A172 (cell line): ENCODE data around the gene CFHR4. TPM values are rescaled to one million over a fixed set of nuclear protein-coding genes. Genes with fewer than 3 reads are reported as not detected.
"Not testable (repeated sequence)": the region's sequence is repeated elsewhere in the genome, so short reads cannot be mapped to it uniquely, and the experiment has no call there.

Experiments used
- DNase-seq: peaks from one replicate; pipeline ENCODE4 v3.0.0-alpha.2; 2015; ENCODE audit warnings: low spot score
- total RNA-seq: library from RNA; depleted of rRNA; stranded (reverse); fragments of >200 nt; shearing (Covaris generic); gene quantifications from 2 replicates; pipeline ENCODE4 v1.2.3, GENCODE V29; 2014; rRNA removed

CFHR4 gene
- total RNA-seq, 1 experiment from 2014 or later = not detected

DNA sequence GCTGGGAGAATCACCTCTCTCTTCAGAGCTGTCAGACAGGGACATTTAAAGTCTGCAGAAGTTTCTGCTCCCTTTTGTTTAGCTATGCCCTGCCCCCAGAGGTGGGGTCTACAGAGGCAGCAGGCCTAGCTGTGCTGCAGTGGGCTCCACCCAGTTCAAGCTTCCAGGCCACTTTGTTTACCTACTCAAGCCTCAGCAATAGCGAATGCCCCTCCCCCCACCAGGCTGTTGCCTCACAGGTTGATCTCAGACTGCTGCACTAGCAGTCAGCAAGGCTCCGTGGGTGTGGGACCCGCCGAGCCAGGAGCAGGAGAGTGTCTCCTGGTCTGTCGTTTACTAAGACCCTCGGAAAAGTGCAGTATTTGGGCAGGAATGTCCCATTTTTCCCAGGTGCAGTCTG is 53.6 kb downstream of the CFHR4 start:
- DNase-seq = not testable (repeated sequence)

GRCh38 chr1:196943568-196943967 is 55.7 kb downstream of the CFHR4 start, which contains the start of gene CFHR2:
Gene CFHR2, plus strand, starts transcription at chr1:196943738. Its CDS starts 143 bp downstream, at chr1:196943881.
- not testable (repeated sequence) for DNase-seq

DNA sequence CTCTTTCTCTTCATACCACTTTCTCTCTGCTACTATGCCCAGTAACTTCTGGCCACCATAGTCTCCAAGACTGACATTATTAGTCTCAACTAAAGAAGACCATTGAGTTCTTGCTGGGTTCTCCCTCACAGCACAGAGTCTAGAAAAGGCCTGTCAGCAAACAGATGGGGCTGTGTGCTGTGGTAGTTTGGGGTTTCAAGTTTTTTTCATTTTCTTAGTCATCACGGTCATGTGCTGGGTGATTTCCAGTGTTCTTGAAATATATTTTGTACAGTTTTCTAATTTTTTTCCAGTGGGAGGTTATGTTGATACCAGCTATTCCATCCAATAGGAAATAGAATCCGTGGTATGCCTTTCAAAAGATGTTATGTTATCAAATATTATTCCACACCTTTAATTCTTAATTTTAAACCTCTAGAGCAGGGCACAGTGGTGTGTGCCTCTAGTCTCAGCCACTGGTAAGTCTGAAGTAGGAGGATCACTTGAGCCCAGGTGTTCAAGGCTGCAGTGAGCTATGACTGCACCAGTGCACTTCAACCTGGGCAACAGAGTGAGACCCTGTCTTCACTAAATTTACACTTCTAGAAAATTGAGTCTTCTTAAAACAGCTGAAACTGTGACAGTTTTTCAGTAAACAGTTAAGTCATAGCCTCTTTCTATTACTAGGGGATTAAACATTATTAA is 64.0 kb downstream of the CFHR4 start:
- DNase-seq = peak; percentile 5

DNA sequence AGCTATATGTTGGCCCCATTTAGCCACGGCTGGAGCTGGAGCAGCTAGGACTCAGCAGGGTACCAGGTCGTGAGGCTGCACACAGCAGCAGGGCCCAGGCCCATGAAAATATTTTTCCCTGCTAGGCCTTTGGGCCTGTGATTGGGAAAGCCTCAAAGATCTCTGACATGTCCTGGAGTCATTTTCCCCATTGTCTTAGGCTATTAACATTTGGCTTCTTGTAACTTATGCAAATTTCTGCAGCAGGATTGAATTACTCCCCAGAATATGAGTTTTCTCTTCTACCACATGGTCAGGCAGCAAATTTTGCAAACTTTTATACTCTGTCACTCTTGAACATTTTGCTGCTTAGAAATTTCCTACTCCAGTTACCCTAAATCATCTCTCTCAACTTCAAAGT is 66.9 kb downstream of the CFHR4 start:
- DNase-seq = no peak

DNA sequence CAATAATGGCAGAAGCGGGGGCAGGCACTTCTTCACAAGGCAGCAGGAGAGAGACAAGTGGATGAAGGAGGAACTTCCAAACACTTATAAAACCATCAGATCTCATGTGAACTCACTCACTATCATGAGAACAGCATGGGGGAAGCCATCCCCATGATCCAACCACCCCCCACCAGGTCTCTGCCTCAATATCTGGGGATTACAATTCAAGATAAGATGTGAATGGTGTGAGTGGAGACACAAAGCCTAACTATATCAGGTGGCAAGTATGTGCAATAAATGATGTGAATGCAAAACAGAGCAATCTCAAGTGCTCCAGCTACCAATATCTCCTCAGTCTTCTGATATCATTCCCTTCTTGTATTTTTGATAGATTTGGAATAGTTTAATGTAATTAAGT is 68.1 kb downstream of the CFHR4 start:
- no peak for DNase-seq

GRCh38 chr1:196960854-196961253 is 73.0 kb downstream of the CFHR4 start:
- DNase-seq = no peak

Other genes with a start within 250 kb of the CFHR4 start
- 2.2 and 2.5 TPM in 2 replicates for gene CFH, start 236.0 kb upstream of the CFHR4 start, total RNA-seq
- gene CFHR3, start 113.2 kb upstream of the CFHR4 start, total RNA-seq = 0.03 and 0.38 TPM in 2 replicates
- gene CFHR1, start 68.3 kb upstream of the CFHR4 start, total RNA-seq = 0.22 and 1.1 TPM in 2 replicates
- gene CFHR2, start 55.7 kb downstream of the CFHR4 start, total RNA-seq = not detected in 2 replicates
- gene CFHR5, start 89.5 kb downstream of the CFHR4 start, total RNA-seq = not detected in 2 replicates
- not detected in 2 replicates for gene F13B, start 179.2 kb downstream of the CFHR4 start, total RNA-seq